Panc1 (cell line): ENCODE results near the gene PSMD4. TPM values are rescaled to one million over a fixed set of nuclear protein-coding genes. Genes with fewer than 3 reads are reported as not detected.

ENCODE experiments used
- ATAC-seq: fragments of 200-7000 bp; cut with Tn5 transposase; 2 replicates; pipeline ENCODE4 v1.9.1; 2020; ENCODE audit warnings: mild to moderate bottlenecking, moderate library complexity
- BruUV-seq: library from RNA; stranded (reverse); fragments of 400-500 nt; replicated peaks from 2 replicates; lab custom pipeline; 2021; lab: Mats Ljungman, UMichigan
- CTCF ChIA-PET: fragments of 300-600 bp; sonication (Branson Sonifier 250); formaldehyde crosslinking; loops from one replicate; lab custom pipeline; 2022; ENCODE audit warnings: antibody characterized with exemption; lab: Charles Lee
- POLR2A ChIA-PET: fragments of 300-600 bp; sonication (Branson Sonifier 250); formaldehyde crosslinking; loops from one replicate; lab custom pipeline; 2022; ENCODE audit warnings: antibody characterized with exemption; lab: Charles Lee
- DNase-seq: peaks from one replicate; pipeline ENCODE4 v3.0.0-alpha.2; 2010; ENCODE audit warnings: low read depth, low spot score
- H3K27ac ChIP-seq: 2 replicates; pipeline ENCODE4 v1.5.1; 2011; ENCODE audit warnings: mild to moderate bottlenecking, low read length, inconsistent platforms
- H3K27me3 ChIP-seq: fragments of 200-500 bp; sonication (Bioruptor generic); 2 replicates; pipeline ENCODE4 v1.6.0; 2014; ENCODE audit warnings: low read length, inconsistent platforms; ENCODE audit not compliant: control insufficient read depth, insufficient read depth
- H3K36me3 ChIP-seq: fragments of 200-500 bp; sonication (Bioruptor generic); 2 replicates; pipeline ENCODE4 v1.5.1; 2014; ENCODE audit warnings: inconsistent platforms, mild to moderate bottlenecking, low read length, moderate library complexity; ENCODE audit not compliant: control insufficient read depth, insufficient read depth
- H3K4me1 ChIP-seq: 2 replicates; pipeline ENCODE4 v1.5.1; 2011; ENCODE audit warnings: inconsistent platforms, mild to moderate bottlenecking, low read length, moderate library complexity; ENCODE audit not compliant: control insufficient read depth, insufficient read depth
- H3K4me3 ChIP-seq, 2 experiments: 2 replicates each; pipeline ENCODE4 v1.5.1; 2011 to 2012; ENCODE audit warnings: low read depth in 2 of 2, low read length in 2 of 2, mild to moderate bottlenecking in 2 of 2, inconsistent platforms in 1 of 2, moderate library complexity in 1 of 2
- H3K9me3 ChIP-seq: fragments of 200-500 bp; sonication (Bioruptor generic); 2 replicates; pipeline ENCODE4 v1.5.1; 2014; ENCODE audit warnings: low read depth, mild to moderate bottlenecking, inconsistent platforms, low read length, moderate library complexity; ENCODE audit not compliant: control insufficient read depth, insufficient read depth
- CTCF ChIP-seq: fragments of 450-650 bp; IDR thresholded peaks from 2 replicates; pipeline ENCODE4 v1.5.1; 2017; ENCODE audit warnings: mild to moderate bottlenecking
- POLR2AphosphoS5 ChIP-seq: IDR thresholded peaks from 2 replicates; pipeline ENCODE4 v1.6.1; 2012; ENCODE audit warnings: mild to moderate bottlenecking, low read depth, low read length, moderate library complexity
- REST ChIP-seq, 2 experiments: IDR thresholded peaks; 2 replicates each; pipeline ENCODE4 v1.6.1; 2011 to 2012; ENCODE audit warnings: low read depth in 2 of 2, control low read depth in 1 of 2, low read length in 1 of 2, mild to moderate bottlenecking in 1 of 2, moderate library complexity in 1 of 2; ENCODE audit not compliant: insufficient read depth in 1 of 2
- SIN3A ChIP-seq: IDR thresholded peaks from 2 replicates; pipeline ENCODE4 v1.6.1; 2012; ENCODE audit warnings: low read depth, mild to moderate bottlenecking, low read length, moderate library complexity, borderline replicate concordance; ENCODE audit not compliant: insufficient read depth
- TCF7L2 ChIP-seq: IDR thresholded peaks from 2 replicates; pipeline ENCODE4 v1.6.1; 2011; ENCODE audit warnings: mild to moderate bottlenecking, low read depth, low read length, inconsistent platforms
- in situ Hi-C: cut with HindIII; loops from 2 replicates; pipeline ENCODE4 v1.10.0; 2016; ENCODE audit warnings: low sequenced_read_pairs, low pct_unique_long_range_greater_than_20kb
- intact Hi-C: fragments of 100-400 bp; cut with micrococcal nuclease; formaldehyde crosslinking; loops from one replicate; pipeline ENCODE4 v1.10.0; 2022; ENCODE audit not compliant: unreplicated experiment
- total RNA-seq: library from RNA; stranded (reverse); gene quantifications from one replicate; pipeline ENCODE4 v1.2.1, GENCODE V29; 2021; ENCODE audit not compliant: unreplicated experiment

PSMD4 gene
- total RNA-seq, 1 experiment from 2014 or later = 256 TPM

GRCh38 chr1:151255381-151255780 is 847 bp downstream of the PSMD4 start:
- H3K36me3 ChIP-seq = peaks cover 6% of the 10 kb centered on the region; the same call in 1 of the 2 replicates
- peaks cover 3% of the 10 kb centered on the region; the same call in 1 of the 2 replicates for H3K4me1 ChIP-seq
- CTCF ChIA-PET = no interaction called here
- in situ Hi-C loops (no loop called here), intact Hi-C loops (no loop called here)
- H3K4me3 ChIP-seq = peak overlapping the region; percentile 60 to 68
- no peaks in the 10 kb centered on the region for H3K27me3 ChIP-seq
- peak overlapping the region; percentile 84 for H3K27ac ChIP-seq
- no peak for ATAC-seq
- H3K9me3 ChIP-seq = no peaks in the 10 kb centered on the region
- no peak for DNase-seq
- no peak for TF ChIP-seq TCF7L2
- TF ChIP-seq SIN3A = no peak
- no peak for TF ChIP-seq POLR2AphosphoS5
- POLR2A ChIA-PET = interaction anchor here (1.0 kb wide), 1 partner anchor 26 kb away, joined by 3 read pairs; the partner anchor contains the start of gene ZNF687
- TSS peak; percentile 93 for BruUV-seq

- no peak overlapping the region for H3K4me3 ChIP-seq
- BruUV-seq = no TSS peak
- intact Hi-C loops = no loop called here
- H3K27me3 ChIP-seq = no peaks in the 10 kb centered on the region
- H3K36me3 ChIP-seq = peaks cover 6% of the 10 kb centered on the region
- no peak for TF ChIP-seq SIN3A
- no peak for TF ChIP-seq TCF7L2
- TF ChIP-seq CTCF = no peak
- TF ChIP-seq POLR2AphosphoS5 = no peak
- no peak for TF ChIP-seq REST (IDR thresholded peaks at IDR 0.05; ENCODE audit: insufficient read depth in 1 of 2, low read depth in 2 of 2, low read length in 1 of 2)
- H3K27ac ChIP-seq = no peak overlapping the region
- no peaks in the 10 kb centered on the region for H3K9me3 ChIP-seq
- ChIA-PET CTCF (no interaction called here), POLR2A (no interaction called here)
- ATAC-seq (no peak), DNase-seq (no peak)
- in situ Hi-C loops = no loop called here
- H3K4me1 ChIP-seq = peaks cover 3% of the 10 kb centered on the region; the same call in 1 of the 2 replicates
These were observed 4.8 kb downstream of the PSMD4 start for GRCh38 chr1:151259351-151259750.

GRCh38 chr1:151265446-151266236 is 11.1 kb downstream of the PSMD4 start:
- peaks cover 15% of the 10 kb centered on the region for H3K36me3 ChIP-seq
- no peaks in the 10 kb centered on the region for H3K4me1 ChIP-seq
- ChIA-PET CTCF (no interaction called here), POLR2A (no interaction called here)
- H3K27me3 ChIP-seq = no peaks in the 10 kb centered on the region
- H3K9me3 ChIP-seq = no peaks in the 10 kb centered on the region
- DNase-seq (no peak), ATAC-seq (no peak)
- no peak overlapping the region for H3K4me3 ChIP-seq
- in situ Hi-C loops (no loop called here), intact Hi-C loops (no loop called here)
- TF ChIP-seq TCF7L2 (no peak), REST (IDR thresholded peaks at IDR 0.05; ENCODE audit: insufficient read depth in 1 of 2, low read depth in 2 of 2, low read length in 1 of 2) (no peak), CTCF (no peak), SIN3A (no peak), POLR2AphosphoS5 (no peak)
- TSS peak; percentile 37 for BruUV-seq
- H3K27ac ChIP-seq = no peak overlapping the region
